Measurements from ENCODE around the gene ARSB.

Gene ARSB

DNA sequence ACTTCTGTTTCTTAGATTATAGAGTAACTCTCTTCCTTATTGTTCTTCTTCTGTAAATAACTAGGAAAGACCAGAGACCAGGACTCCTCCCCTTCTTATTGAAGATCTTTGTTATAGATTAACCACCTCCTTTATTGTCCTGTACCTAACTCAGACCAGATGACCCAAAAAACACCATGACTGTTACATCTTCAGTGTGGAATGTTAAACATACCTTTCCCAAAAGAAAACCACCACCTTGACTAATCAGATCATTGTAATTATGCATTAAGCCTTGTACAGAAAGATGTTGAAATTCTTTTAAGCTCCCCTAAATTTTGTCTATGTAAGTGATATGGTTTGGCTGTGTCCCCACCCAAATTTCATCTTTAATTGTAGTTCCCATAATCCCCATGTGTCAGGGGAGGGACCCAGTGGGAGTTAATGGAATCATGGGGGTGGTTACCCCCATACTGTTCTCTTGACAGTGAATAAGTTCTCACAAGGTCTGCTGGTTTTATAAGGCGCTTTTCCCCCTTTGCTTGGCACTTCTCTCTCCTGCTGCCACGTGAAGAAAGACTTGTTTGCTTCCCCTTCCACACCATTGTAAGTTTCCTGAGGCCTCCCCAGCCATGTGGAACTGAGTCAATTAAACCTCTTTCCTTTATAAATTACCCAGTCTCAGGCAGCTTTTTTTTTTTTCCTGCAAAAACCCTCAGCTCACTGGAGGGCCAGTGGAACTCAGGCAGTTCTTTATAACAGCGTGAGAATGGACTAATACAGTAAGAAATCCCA lies 26.3 kb downstream of the ARSB start:
- Mint-ChIP-seq H3K27ac (peak overlapping the region; percentile 86 to 91 (median 87)), H3K36me3 (ENCODE audit: low read depth) (peaks cover 8% of the 10 kb centered on the region), H3K4me3 (no peak overlapping the region), H3K27me3 (ENCODE audit: low read depth) (no peaks in the 10 kb centered on the region), H3K9me3 (no peaks in the 10 kb centered on the region), H3K4me1 (peaks cover 19% of the 10 kb centered on the region)
- TF ChIP-seq, protein P1, sequence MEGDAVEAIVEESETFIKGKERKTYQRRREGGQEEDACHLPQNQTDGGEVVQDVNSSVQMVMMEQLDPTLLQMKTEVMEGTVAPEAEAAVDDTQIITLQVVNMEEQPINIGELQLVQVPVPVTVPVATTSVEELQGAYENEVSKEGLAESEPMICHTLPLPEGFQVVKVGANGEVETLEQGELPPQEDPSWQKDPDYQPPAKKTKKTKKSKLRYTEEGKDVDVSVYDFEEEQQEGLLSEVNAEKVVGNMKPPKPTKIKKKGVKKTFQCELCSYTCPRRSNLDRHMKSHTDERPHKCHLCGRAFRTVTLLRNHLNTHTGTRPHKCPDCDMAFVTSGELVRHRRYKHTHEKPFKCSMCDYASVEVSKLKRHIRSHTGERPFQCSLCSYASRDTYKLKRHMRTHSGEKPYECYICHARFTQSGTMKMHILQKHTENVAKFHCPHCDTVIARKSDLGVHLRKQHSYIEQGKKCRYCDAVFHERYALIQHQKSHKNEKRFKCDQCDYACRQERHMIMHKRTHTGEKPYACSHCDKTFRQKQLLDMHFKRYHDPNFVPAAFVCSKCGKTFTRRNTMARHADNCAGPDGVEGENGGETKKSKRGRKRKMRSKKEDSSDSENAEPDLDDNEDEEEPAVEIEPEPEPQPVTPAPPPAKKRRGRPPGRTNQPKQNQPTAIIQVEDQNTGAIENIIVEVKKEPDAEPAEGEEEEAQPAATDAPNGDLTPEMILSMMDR (IDR thresholded peaks at IDR 0.05; ENCODE audit: unreplicated experiment in 3 of 3) = no peak

DNA sequence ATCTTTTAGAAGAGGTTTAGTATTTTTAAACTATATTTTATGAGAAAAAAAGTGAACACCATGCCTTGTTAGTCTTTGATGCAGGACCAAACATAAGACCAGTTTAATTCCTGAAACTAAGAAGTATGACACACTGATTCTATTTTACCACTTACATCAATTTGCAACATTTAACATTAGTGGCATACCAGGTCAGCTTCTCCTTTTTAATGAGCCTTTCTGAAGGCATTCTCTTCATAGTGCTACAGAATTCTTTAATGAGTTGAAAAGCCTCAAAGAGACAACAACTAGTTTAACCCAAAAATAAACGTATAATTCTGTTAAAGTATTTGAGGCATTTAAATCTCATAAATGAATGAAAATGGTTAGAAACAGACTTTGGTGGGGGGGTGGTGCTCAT lies 28.2 kb downstream of the ARSB start:
- H3K9me3 Mint-ChIP-seq = no peaks in the 10 kb centered on the region
- no peak overlapping the region for H3K4me3 Mint-ChIP-seq
- H3K4me1 Mint-ChIP-seq = peaks cover 19% of the 10 kb centered on the region
- no peak overlapping the region for H3K27ac Mint-ChIP-seq
- H3K27me3 Mint-ChIP-seq (ENCODE audit: low read depth) = no peaks in the 10 kb centered on the region
- TF ChIP-seq, protein P1 (IDR thresholded peaks at IDR 0.05; ENCODE audit: unreplicated experiment in 3 of 3) = no peak
- peaks cover 4% of the 10 kb centered on the region for H3K36me3 Mint-ChIP-seq (ENCODE audit: low read depth)

DNA sequence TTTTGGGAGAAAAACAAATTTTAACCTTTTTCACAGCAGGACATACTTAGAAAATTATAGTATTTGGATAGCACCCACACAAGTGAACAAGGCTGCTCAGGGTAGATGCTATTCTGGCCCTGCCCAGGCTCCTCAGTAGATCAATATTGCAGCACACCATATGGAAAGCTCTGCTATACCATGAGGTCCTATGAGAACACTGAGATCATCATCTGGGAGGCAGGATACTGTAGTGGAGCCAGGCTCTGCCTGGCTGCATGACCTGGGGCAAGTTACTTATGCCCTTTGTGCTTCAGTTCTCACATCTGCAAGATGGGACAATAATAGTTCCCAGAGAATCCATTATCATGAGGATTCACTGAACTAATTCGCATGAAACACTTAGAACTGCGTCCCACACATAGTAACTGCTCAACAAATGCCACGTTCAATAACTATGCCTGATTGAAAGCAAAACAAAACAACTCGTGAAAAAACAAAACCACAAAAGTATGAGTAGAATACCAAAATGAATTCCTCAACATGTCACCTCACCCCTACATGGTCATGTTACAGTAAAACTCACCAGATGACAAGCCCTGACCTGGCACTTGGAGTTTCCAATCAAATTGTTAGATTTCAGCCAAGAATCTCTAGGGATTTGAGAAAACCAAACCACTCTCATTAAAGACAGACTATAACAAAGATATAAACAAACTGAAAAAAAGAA lies 31.9 kb downstream of the ARSB start:
- no peaks in the 10 kb centered on the region for H3K9me3 Mint-ChIP-seq
- H3K4me1 Mint-ChIP-seq = peaks cover 9% of the 10 kb centered on the region
- H3K27me3 Mint-ChIP-seq (ENCODE audit: low read depth) = no peaks in the 10 kb centered on the region
- no peaks in the 10 kb centered on the region for H3K36me3 Mint-ChIP-seq (ENCODE audit: low read depth)
- TF ChIP-seq, protein P1 (IDR thresholded peaks at IDR 0.05; ENCODE audit: unreplicated experiment in 3 of 3) = no peak
- H3K4me3 Mint-ChIP-seq = no peak overlapping the region
- H3K27ac Mint-ChIP-seq = peak overlapping the region in 1 of 3 experiments; percentile 10

DNA sequence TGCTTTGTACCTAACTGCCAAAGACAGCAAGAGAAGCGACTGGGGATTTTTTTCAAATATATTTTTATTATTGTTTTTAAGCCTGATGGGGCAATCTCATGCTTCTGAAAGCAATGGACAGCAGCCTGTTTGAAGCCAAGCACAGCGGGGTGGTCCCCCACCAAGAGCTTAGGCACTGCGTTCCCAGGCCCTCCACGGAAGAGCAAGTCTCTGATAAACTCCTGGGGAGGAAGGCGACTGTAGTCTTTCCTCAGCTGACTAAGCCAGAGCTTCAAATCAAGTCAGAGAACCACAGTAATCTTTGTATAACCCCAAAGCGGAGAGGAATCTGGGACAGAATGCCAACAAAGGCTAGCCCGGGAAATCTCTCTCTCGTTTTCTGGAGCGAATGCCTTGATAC lies 54.4 kb downstream of the ARSB start:
- TF ChIP-seq, protein P1 (IDR thresholded peaks at IDR 0.05; ENCODE audit: unreplicated experiment in 3 of 3) = no peak
- no peaks in the 10 kb centered on the region for H3K36me3 Mint-ChIP-seq (ENCODE audit: low read depth)
- H3K4me1 Mint-ChIP-seq = peaks cover 5% of the 10 kb centered on the region
- peaks cover 2% of the 10 kb centered on the region for H3K9me3 Mint-ChIP-seq
- peak overlapping the region in 2 of 3 experiments; percentile 71 to 83 for H3K27ac Mint-ChIP-seq
- no peak overlapping the region for H3K4me3 Mint-ChIP-seq
- H3K27me3 Mint-ChIP-seq (ENCODE audit: low read depth) = no peaks in the 10 kb centered on the region

DNA sequence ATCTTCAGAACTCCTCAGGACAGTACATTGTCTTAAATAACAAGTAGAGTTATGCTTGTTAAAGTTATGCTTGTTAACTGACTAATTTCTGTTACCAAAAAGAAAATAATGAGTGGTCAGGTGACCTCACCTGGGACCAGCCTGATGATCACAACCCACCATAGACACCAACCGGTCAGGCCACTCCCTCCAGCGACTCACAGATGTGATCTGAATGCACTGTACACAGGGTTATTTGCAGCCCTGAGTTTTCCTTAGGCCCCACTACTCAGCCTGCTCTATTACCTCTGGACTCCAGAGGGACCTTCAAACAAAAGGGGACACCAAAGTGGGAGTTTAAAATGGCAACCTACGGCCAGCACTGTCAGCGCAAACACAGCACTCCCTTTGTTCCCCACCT lies 55.3 kb downstream of the ARSB start:
- Mint-ChIP-seq H3K36me3 (ENCODE audit: low read depth) (no peaks in the 10 kb centered on the region), H3K9me3 (peaks cover 2% of the 10 kb centered on the region), H3K4me3 (no peak overlapping the region), H3K4me1 (peaks cover 5% of the 10 kb centered on the region), H3K27ac (peak overlapping the region in 1 of 3 experiments; percentile 71), H3K27me3 (ENCODE audit: low read depth) (no peaks in the 10 kb centered on the region)
- TF ChIP-seq, protein P1 (IDR thresholded peaks at IDR 0.05; ENCODE audit: unreplicated experiment in 3 of 3) = no peak
